HG02588 (cell line): ENCODE results near the gene CSPG4.
"Not testable (repeated sequence)": the region's sequence is repeated elsewhere in the genome, so short reads cannot be mapped to it uniquely, and the experiment has no call there.

Experiments
- ATAC-seq: cut with Tn5 transposase; IDR thresholded peaks from one replicate; pipeline ENCODE4 v1.9.1; 2021; ENCODE audit warnings: mild to moderate bottlenecking, moderate library complexity; ENCODE audit not compliant: unreplicated experiment

Gene CSPG4

GRCh38 chr15:75689429-75689828 lies 23.2 kb downstream of the CSPG4 start:
- ATAC-seq, result not testable (repeated sequence)

GRCh38 chr15:75688831-75689230 lies 23.8 kb downstream of the CSPG4 start:
- no peak for ATAC-seq

GRCh38 chr15:75688278-75688557 lies 24.4 kb downstream of the CSPG4 start:
- no peak for ATAC-seq

- ATAC-seq, result no peak
Observed at GRCh38 chr15:75687486-75688277, 25.0 kb downstream of the CSPG4 start.

- ATAC-seq, result not testable (repeated sequence)
Observed at GRCh38 chr15:75686212-75686642, 26.4 kb downstream of the CSPG4 start.

- no peak for ATAC-seq
Observed at GRCh38 chr15:75685195-75685594, 27.5 kb downstream of the CSPG4 start.

- ATAC-seq, result no peak
Observed at GRCh38 chr15:75684648-75685047, 28.0 kb downstream of the CSPG4 start.

- ATAC-seq, result not testable (repeated sequence)
Observed at GRCh38 chr15:75683646-75684312, 28.9 kb downstream of the CSPG4 start.

GRCh38 chr15:75682181-75683135 lies 30.2 kb downstream of the CSPG4 start:
- ATAC-seq, result no peak

GRCh38 chr15:75680007-75680789 lies 32.5 kb downstream of the CSPG4 start:
- ATAC-seq, result no peak

GRCh38 chr15:75678324-75678690 lies 34.3 kb downstream of the CSPG4 start:
- not testable (repeated sequence) for ATAC-seq

GRCh38 chr15:75677465-75678323 lies 35.0 kb downstream of the CSPG4 start:
- no peak for ATAC-seq

GRCh38 chr15:75676688-75677464 lies 35.8 kb downstream of the CSPG4 start:
- ATAC-seq, result no peak

- no peak for ATAC-seq
Observed at GRCh38 chr15:75675579-75676404, 36.9 kb downstream of the CSPG4 start.

- no peak for ATAC-seq
Observed at GRCh38 chr15:75674366-75674765, 38.3 kb downstream of the CSPG4 start.

- ATAC-seq, result no peak
Observed at GRCh38 chr15:75673426-75674235, 39.0 kb downstream of the CSPG4 start.
